ENCODE measurements around the gene TXNL4A.

Gene TXNL4A

DNA sequence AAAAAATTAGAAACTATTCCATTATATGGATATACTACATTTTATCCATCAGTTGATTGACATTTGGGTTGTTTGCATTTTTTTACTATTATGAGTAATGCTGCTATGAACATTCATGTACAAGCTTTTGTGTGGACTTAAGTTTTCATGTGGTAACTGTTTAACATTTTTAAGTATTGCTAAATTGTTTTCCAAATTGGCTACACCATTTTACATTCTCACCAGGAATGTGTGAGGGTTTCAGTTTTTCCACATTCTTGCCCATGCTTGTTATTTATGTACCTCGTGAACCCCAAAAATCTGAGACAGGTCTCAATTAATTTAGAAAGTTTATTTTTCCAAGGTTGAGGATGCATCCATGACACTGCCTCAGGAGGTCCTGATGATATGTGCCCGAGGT, 3.1 kb upstream of the TXNL4A start:
- no peak for DNase-seq (ENCODE audit: low spot score)

DNA sequence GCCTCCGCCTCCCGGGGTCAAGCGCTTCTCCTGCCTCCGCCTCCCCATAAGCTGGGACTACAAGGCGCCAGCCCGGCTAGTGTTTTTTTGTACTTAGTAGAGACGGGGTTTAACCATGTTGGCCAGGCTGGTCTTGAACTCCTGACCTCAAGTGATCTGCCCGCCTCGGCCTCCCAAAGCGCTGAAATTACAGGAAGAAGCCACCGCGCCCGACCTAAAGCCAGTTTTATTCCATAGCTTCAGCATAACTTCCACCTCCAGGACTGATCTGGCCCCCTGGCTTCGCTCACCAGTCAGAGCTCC, 783 bp upstream of the TXNL4A start:
- no peak for DNase-seq (ENCODE audit: low spot score)

DNA sequence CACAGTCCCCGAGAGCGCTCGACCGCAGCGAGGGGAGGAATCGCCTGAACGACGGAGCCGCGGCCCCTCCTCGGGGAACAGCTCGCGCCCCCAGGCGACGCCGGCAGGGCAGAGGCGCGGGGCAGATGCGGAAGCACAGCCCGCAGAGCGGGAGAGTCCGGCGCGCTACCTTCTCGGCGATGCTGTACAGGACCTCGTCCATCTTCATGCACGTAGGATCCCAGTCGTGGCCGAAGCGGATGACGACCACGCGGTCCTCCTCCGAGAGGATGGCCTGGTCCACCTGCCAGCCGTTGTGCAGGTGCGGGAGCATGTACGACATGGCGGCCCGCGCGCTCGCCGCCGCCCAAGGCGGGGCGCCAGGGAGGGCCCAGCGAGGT, 302 bp downstream of the TXNL4A start:
- peak; percentile 53 for DNase-seq (ENCODE audit: low spot score)

DNA sequence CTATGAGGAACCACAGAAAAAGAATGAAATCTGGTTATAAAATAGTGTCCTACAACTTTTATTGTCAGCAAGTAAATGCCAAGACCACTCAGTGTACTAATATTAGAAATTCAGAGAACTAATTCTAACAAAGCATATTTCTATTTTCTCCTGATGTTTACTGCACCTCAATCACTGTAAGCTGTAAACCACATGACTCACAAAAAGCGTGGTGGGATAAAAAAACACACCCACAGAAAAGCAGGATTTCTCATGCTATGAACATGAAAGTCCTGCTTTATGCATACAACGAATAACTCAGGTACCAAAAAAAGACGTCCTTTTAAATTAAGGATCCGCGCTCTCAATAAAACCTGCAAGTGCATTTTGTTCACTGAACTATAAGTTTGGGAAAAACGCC, 797 bp downstream of the TXNL4A start:
- DNase-seq (ENCODE audit: low spot score) = peak; percentile 66

DNA sequence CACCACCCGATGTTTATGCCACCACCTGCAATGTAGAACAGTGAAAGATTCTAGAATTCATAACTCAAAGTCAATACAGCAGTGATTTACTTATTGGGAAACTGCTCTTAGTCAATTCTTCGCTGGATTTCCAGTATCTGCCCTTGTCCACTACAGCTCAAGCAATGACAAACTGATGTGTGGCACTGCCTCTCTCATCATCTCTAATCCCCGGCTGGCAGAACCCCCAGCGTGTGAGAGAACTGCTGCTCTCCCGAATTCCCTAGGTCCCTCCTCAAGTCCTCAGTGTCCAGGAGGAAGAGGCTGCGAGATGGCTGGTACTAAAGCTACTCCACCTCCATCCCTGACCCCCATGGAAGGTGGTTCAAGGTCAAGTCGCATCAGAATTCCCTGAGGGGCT, 1.6 kb downstream of the TXNL4A start:
- DNase-seq (ENCODE audit: low spot score) = peak; percentile 61

DNA sequence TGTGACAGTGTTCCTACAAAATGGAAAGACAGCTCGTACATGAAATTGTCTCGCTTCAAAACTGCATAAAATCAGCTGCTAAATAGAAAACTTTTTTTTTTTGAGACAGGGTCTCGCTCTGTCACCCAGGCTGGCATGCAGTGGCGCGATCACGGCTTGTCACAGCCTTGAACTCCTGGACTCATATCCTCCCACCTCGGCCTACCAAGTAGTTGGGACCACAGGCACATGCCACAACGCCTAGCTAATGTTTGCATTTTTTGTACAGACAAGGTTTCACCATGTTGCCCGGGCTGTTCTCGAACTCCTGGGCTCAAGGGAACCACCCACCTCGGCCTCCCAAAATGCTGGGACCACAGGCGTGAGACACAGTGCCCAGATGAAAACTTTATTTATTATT, 3.2 kb downstream of the TXNL4A start:
- no peak for DNase-seq (ENCODE audit: low spot score)

DNA sequence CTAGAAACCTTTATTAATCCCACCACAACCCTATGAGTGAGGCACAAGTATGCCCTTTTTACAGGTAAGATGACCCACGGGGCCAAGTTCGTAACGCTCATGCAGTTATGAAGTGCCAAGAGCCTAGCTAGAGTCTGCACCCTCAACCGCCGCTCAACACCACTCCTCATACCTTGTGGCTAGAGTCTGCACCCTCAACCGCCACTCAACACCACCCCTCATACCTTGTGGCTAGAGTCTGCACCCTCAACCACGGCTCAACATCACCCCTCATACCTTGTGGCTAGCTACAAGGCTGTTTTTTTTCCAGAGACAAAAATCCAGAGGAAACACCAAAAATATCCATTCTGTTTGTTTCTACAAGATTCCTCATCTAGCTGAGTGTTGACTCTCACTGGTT, 4.6 kb downstream of the TXNL4A start:
- DNase-seq (ENCODE audit: low spot score) = no peak

DNA sequence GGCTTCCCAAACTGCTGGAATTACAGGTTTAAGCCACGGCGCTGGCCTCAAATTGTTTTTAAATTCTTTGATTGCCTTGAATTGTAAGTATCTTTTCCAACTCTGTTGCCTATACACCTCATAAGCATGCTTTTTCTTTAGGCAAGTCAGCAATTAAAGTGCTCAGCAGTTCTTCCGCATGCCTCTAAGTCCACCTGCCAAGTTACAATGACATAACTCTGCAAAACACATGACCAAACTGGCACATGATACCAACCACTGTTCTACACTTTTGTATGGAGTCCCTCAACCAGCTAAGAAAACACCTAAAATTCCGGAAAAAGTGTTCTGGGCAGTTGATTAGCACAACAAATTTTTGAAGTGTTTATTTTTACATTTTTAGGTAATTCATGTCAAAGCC, 5.1 kb downstream of the TXNL4A start:
- DNase-seq (ENCODE audit: low spot score) = no peak

DNA sequence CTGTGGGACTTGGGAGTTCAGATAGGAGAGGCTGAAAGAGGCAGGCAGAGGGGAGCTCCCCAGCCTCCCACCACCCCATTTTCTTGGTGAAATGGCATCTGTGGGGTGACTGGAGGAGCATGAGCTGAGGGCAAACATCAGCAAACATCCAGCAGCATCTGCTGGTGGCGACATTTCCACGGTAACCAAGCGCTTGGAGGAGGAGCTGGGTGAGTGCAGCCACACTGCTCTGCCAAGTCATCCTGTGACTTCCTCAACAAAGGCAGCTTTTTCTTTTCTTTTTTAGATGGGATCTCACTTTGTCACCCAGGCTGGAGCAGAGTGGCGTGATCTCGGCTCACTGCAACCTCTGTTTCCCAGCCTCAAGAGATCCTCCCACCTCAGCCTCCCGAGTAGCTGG, 5.6 kb downstream of the TXNL4A start:
- DNase-seq (ENCODE audit: low spot score) = peak; percentile 45

DNA sequence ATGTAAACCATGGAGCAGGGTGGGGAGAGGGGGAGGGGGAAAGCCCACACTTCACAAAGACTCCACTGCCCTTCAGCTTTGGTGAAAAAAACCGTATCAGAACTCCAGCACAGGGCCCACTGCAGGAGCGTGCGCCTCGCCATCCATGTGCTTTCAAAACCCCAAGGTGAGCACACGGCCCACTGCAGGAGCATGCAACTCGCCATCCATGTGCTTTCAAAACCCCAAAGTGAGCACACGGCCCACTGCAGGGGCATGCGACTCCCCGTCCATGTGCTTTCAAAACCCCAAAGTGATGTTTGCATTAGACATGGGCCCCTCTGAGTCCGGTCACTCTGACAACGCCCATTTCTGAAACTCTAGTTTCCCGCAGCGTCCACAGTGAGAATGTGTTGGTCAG, 7.8 kb downstream of the TXNL4A start:
- no peak for DNase-seq (ENCODE audit: low spot score)

DNA sequence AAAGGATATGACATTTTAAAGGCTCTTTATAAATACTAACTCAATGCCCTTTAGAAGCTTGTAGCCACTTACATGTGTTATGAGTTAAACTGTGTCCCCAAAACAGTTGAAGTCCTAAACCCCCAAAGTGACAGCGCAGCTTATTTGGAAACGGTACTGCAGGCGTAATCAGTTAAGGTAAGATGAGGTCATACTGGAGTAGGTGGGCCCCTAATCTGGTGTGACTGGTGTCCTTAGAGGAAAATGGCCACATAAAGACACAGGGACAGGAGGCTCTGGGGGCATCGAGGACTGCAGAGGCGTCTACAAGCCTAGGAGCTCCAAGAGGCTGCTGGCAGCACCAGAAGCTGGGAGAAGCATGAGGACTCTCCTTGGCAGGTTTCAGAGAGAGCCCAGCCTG, 8.5 kb downstream of the TXNL4A start:
- no peak for DNase-seq (ENCODE audit: low spot score)

DNA sequence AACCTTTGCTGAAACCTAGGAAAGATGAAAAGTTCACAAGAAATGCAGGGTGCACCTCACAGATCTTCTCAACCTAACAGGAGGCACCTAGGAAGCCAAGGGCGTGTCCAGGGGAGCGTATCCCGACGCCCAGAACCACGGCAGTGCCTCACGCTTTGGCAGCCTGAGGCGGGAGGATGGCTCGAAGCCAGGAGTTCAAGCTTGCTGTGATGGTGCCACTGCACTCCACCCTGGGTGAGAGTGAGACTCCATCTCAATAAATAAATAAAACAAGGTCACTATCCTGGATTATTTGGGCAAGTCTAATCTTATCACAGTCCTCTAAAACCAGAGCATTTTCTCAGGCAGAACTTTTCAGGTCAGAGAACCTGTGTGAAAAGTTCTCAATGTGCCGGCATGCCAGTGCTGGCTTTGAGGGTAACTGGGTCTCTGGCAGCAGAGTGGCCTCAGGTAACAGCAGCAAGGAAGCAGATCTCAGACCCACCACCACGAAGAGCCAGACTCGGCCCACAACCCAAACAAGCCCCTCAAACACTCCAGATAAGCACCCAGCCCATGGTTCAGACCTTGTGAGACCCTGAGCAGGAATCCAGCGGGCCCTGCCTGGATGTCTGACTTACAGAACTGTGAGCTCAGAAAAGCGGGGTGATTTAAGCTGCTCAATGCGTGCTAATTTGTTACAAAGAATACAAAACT, 12.2 kb downstream of the TXNL4A start:
- no peak for DNase-seq (ENCODE audit: low spot score)

DNA sequence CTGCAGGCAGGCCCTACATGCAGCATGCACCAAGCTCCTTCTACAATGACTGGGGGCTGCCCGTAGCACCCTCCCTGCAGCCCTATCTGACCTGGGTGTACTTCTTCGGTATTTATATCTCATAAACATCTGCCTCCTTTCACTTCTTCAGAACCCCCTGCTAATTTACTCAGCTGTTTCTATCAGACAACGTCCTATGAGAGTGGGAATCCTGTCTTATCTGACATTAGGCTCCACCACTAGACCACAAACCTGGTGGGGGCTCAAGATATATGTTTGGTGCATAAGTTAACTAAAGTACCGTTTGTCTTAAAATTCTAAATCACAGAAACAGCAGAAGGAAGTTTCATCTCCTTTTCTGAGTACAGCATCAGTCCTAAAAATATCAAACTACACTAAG, 13.3 kb downstream of the TXNL4A start:
- no peak for DNase-seq (ENCODE audit: low spot score)

DNA sequence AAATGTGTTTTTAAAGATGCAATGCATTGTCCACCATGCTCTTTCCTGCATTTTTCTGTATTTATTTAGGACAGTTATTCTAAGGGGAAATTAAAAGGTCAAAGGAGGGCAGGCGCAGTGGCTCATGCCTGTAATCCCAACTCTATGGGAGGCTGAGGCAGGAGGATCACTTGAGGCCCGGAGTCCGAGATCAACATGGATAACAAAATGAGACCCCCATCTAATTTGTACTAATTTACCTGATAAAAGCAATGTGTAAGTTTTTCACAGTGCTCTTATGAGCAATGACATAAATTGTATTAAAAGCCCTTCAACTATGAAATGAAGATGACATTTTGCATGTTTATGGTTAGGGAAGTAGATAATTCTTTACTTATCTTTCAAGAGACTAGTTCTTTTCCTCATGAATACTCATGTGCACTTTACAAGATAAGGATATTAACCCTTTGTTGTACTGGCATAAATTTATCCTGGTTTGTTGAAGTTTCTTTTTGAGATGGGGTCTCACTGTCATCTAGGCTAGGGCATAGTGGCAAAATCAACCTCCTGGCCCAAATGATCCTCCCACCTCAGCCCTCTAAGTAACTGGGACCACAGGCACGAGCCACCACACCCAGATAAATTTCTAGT, 14.2 kb downstream of the TXNL4A start:
- DNase-seq (ENCODE audit: low spot score) = no peak

DNA sequence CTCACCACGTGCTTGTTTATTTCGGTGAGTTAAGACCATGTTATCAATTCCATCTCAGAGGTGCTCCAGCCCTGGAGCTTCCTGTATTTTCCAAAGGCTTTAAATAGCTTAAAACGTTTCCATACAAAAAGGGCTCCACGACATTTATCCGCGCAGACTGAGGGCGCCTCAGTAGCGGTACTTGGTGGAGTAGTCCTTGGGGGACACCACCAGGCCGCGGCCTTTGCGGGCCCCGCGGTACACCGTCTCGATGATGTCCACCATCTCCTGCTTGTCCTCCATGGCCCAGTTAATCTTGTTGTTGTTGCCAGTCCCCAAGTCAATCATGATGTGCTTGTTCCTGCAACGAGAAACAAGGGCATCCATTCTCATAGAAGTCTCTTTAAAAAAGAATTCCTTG, 14.8 kb downstream of the TXNL4A start:
- DNase-seq (ENCODE audit: low spot score) = no peak

DNA sequence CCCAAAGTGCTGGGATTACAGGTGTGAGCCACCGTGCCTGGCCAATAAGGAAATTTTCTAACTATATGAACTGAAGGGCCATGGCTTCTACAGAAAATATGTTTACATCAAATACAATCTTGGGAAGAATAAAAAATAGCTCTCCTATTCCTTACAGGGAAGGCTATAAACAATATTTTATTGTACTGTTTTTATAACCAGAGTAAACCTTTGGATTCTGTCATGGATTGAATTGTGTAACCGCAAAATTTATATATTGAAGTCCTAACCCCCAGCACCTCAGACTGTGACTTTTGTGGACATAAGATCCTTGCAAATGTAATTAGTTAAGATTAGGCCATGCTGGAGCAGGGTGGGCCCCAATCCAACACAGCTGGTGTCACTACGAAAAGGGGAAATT, 15.6 kb downstream of the TXNL4A start:
- no peak for DNase-seq (ENCODE audit: low spot score)

DNA sequence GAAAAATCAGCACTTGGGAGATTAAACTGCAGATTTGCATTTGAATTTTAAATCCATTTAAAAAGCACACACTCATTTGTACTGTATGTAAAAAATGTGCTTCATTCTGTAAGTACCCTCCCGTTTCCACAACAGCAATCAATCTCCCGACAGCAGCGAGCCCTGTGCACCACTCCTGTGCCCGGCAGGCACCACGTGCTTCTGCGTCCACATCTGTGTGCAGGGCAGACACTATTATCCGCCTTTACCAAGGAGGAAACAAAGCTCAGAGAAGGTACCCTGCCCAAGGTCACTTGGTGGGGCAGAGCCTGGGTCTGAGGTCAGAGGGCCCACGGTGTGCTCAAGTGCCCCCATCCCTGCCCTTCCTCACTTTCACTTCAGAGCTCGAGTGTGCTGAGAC, 16.4 kb downstream of the TXNL4A start:
- DNase-seq (ENCODE audit: low spot score) = no peak

DNA sequence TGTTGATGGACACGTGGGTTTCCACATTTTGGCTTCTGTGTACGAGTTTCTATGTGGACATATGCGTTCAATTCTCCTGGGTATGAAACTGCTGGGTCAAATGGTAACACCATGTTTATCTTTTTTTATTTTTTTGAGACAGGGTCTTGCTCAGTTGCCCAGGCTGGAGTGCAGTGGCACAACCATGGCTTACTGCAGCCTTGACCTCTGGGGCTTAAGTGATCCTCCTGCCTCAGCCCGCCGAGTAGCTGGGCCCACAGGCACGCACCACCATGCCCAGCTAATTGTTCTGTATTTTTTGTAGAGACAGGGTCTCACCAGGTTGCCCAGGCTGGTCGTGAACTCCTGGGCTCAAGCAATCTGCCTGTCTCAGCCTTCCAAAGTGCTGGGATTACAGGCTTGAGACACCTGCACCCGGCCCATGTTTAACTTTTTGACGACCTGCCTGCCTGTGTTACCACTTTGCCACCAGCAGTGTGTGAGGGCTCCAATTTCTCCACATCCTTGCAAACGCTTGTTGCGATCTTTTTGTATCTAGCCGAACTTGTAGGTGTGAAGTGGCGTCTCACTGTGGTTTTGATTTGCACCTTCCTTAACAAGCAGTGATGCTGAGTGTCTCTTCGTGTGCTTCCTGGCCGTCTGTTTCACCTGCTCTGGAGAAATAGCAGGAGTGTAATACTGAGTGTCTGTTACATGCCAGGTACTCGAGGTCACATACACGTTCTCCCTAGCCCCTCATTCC, 17.0 kb downstream of the TXNL4A start:
- no peak for DNase-seq (ENCODE audit: low spot score)

DNA sequence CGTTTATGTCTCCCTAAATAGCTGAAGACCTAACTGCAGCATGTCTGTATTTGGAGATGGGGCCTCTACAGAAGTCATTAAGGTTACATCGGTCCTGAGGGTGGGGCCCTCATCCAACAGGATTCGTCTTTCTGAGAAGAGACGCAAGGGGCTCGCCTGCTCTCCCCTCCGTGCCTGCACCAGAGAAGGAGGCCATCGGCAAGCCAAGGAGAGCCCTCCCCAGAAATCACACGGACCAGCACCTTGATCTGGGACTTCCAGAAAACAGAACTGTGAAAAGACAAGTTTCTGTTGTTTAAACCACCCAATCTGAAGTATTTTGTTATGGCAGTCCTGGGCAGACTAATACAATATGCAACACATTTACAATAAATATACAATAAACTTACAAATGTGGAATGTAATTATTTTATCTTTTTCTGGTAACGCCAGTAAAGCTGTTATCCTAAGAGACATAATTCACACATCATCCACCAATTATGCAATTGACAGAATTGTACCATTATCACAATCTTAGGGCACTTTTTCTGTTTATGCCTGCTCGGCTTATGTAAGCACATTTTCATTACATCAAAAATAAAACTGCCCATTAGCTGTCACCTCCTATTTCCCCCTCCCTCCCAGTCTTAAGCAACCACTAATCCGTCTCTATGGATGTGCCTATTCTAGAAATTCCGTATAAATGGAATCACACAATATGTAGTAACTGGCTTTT, 17.8 kb downstream of the TXNL4A start:
- no peak for DNase-seq (ENCODE audit: low spot score)

DNA sequence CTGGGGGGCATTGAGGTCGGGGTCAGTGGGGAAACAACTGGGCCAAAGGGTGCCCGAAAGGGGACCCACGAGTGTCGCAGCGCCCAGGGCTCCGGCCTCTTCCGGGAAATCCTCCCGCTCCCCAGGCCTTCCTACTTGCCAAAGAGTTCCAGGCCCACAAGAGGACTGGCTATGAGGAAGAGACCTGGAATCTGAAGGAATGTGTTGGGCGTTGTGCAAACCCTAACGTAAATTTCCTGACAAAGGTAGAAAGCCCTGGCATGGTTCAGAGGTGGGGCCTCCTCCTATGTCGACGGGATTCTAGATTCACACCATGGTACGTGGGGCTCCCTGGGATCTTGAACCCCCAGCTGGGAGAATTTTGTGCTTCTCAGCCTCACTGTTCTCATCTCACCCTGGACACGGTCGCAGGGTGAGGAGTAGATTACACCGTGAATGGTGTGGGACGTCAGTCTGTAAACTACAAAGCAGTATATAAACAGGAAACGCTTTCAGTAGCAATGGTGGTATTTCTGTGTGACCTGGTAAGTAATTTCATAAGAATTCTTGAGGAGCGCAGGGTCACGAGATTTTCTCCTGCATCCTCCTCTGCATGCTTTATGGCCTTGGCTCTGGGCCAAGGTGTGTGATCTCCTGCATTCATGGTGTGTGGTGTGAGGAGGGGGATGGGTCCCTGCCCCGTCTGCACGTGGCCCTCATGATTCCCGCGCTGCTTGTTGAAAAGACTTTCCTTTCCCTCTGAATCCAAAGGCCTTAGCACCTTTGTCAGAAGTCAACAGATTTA, 23.1 kb downstream of the TXNL4A start:
- peak; percentile 83 for DNase-seq (ENCODE audit: low spot score)

DNA sequence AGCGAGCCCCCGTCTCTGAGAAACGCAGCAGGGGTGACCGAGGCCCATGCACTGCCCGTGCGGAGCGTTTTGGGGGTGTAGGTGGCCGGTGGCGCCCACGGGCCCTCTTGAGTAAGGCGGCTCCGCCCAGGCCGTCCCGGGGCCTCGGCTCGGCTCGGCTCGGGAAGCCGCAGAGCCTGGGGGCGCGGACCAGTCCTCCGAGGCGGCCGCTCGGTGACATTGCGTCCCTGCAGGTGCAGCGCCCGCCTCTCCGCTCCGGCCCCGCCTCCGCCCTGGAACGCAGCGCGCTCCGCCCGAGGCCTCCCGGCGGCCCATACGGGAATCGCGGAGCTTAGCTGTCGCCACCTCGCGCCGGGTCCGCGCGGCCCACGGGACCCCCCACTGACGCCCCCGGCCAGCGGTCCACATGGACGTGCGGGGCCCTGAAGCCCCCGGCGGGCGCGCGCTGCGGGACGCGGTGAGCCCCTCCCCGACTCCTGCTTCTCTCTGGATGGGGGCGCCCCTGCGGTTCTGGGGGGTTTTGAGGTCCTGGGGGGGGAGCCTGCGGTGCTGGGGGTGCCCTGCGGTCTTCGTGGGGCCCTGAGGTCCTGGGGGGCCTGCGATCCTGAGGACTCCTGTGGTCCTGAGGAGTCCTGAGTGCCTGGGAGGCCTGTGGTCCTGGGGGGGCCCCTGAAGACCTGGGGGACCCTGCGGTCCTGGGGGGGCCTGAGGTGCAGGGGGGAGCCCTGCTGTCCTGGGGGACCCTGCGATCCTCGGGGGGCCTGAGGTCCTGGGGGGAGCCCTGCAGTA, 23.8 kb downstream of the TXNL4A start, which contains the start of gene HSBP1L1:
HSBP1L1 (plus strand) TSS at position 314 of the 789 bp plus-strand sequence; CDS start at position 407, 93 bp downstream.
- peak; percentile 74 for DNase-seq (ENCODE audit: low spot score)
